Mesendoderm (in vitro differentiated cells): Measurements from ENCODE around the gene TCP11L1.

ENCODE experiments used
- DNase-seq: peaks from one replicate; pipeline ENCODE4 v3.0.0; 2013
- H2AK5ac ChIP-seq: 2 replicates; pipeline ENCODE4 v1.6.1; 2013; ENCODE audit warnings: low read length, inconsistent platforms
- H2BK120ac ChIP-seq: 2 replicates; pipeline ENCODE4 v1.6.1; 2013; ENCODE audit warnings: low read depth, mild to moderate bottlenecking, low read length, moderate library complexity, mixed read lengths
- H2BK15ac ChIP-seq: replicated peaks from 2 replicates; pipeline ENCODE4 v1.6.1; 2013; ENCODE audit warnings: low read depth, mild to moderate bottlenecking, moderate library complexity
- H2BK5ac ChIP-seq: 2 replicates; pipeline ENCODE4 v1.6.1; 2013; ENCODE audit warnings: low read length, inconsistent platforms
- H3K18ac ChIP-seq: 2 replicates; pipeline ENCODE4 v1.6.1; 2013; ENCODE audit warnings: mild to moderate bottlenecking, low read length, mixed read lengths
- H3K23ac ChIP-seq: one replicate; pipeline ENCODE4 v1.6.1; 2013; ENCODE audit warnings: low read length
- H3K27ac ChIP-seq: 2 replicates; pipeline ENCODE4 v1.5.1; 2013; ENCODE audit warnings: low read depth, mild to moderate bottlenecking, inconsistent platforms, low read length, moderate library complexity
- H3K27me3 ChIP-seq: 2 replicates; pipeline ENCODE4 v1.6.1; 2013; ENCODE audit warnings: low read length, control low read depth, mild to moderate bottlenecking, inconsistent platforms; ENCODE audit not compliant: insufficient read depth, poor library complexity
- H3K36me3 ChIP-seq: 2 replicates; pipeline ENCODE4 v1.6.1; 2013; ENCODE audit warnings: low read length, inconsistent platforms; ENCODE audit not compliant: control insufficient read depth, insufficient read depth
- H3K4ac ChIP-seq: one replicate; pipeline ENCODE4 v1.6.1; 2013; ENCODE audit warnings: low read depth, mild to moderate bottlenecking, low read length, moderate library complexity
- H3K4me1 ChIP-seq: 2 replicates; pipeline ENCODE4 v1.6.1; 2013; ENCODE audit warnings: low read depth, low read length, inconsistent platforms; ENCODE audit not compliant: control insufficient read depth
- H3K4me2 ChIP-seq: 2 replicates; pipeline ENCODE4 v1.6.1; 2013; ENCODE audit warnings: low read length
- H3K4me3 ChIP-seq: 2 replicates; pipeline ENCODE4 v1.5.1; 2013; ENCODE audit warnings: mild to moderate bottlenecking, low read length
- H3K56ac ChIP-seq: one replicate; pipeline ENCODE4 v1.6.1; 2013; ENCODE audit warnings: low read length
- H3K79me1 ChIP-seq: 2 replicates; pipeline ENCODE4 v1.6.1; 2013; ENCODE audit warnings: low read length, inconsistent platforms
- H3K79me2 ChIP-seq: 2 replicates; pipeline ENCODE4 v1.6.1; 2013; ENCODE audit warnings: mild to moderate bottlenecking, low read length; ENCODE audit not compliant: control insufficient read depth, insufficient read depth
- H3K9ac ChIP-seq: 2 replicates; pipeline ENCODE4 v1.6.1; 2013; ENCODE audit warnings: low read length, inconsistent platforms
- H4K5ac ChIP-seq: one replicate; pipeline ENCODE4 v1.6.1; 2013; ENCODE audit warnings: low read length
- H4K8ac ChIP-seq: one replicate; pipeline ENCODE4 v1.6.1; 2013; ENCODE audit warnings: low read depth, mild to moderate bottlenecking, control low read depth, low read length, moderate library complexity
- WGBS: extraction: QIAGEN DNeasy Blood & Tissue Kit; methylation state at CpG from one replicate; pipeline ENCODE4 v1.1.7; 2013; ENCODE audit warnings: low lambda C conversion rate, missing lambda C conversion rate; ENCODE audit not compliant: insufficient coverage; ENCODE audit errors: extremely low coverage; 5-methylcytosine and 5-hydroxymethylcytosine counted together

TCP11L1 gene

GRCh38 chr11:33015621-33016551 is 23.5 kb upstream of the TCP11L1 start, which contains the start of gene DEPDC7:
Gene DEPDC7, plus strand, starts transcription at chr11:33015878. Its CDS starts 78 bp downstream, at chr11:33015956.
- Histone ChIP-seq H3K79me2 (no peaks in the 10 kb centered on the region), H3K18ac (peak within 1 kb of the TSS; percentile 31), H3K4me2 (peak within 1 kb of the TSS; percentile 86), H3K56ac (peak within 1 kb of the TSS; percentile 85), H4K5ac (no peak within 1 kb of the TSS), H4K8ac (no peak within 1 kb of the TSS), H3K9ac (peak within 1 kb of the TSS; percentile 70), H2AK5ac (no peak within 1 kb of the TSS), H2BK15ac (no peak within 1 kb of the TSS), H2BK5ac (no peak within 1 kb of the TSS), H3K36me3 (no peaks in the 10 kb centered on the region), H3K27me3 (no peaks in the 10 kb centered on the region), H3K27ac (no peak within 1 kb of the TSS), H3K23ac (no peak within 1 kb of the TSS), H3K4me1 (no peaks in the 10 kb centered on the region), H3K79me1 (no peaks in the 10 kb centered on the region), H2BK120ac (no peak within 1 kb of the TSS), H3K4ac (no peak within 1 kb of the TSS), H3K4me3 (peak within 1 kb of the TSS; percentile 7)
- WGBS: no CpG with 5 or more reads among the region's 89 CpGs
- DNase-seq: peak; percentile 95

- no peak overlapping the region for H2BK15ac ChIP-seq
- H3K56ac ChIP-seq: no peak overlapping the region
- DNase-seq: no peak
- H3K23ac ChIP-seq: no peak overlapping the region
- H2BK5ac ChIP-seq: no peak overlapping the region
- no peak overlapping the region for H2BK120ac ChIP-seq
- peak overlapping the region; percentile 70 for H3K9ac ChIP-seq
- no CpG with 5 or more reads among the region's 4 CpGs for WGBS
- H3K4ac ChIP-seq: no peak overlapping the region
- H3K79me2 ChIP-seq: no peaks in the 10 kb centered on the region
- no peaks in the 10 kb centered on the region for H3K79me1 ChIP-seq
- H3K4me1 ChIP-seq: no peaks in the 10 kb centered on the region
- H3K4me3 ChIP-seq: no peak overlapping the region
- no peak overlapping the region for H3K4me2 ChIP-seq
- H3K27ac ChIP-seq: no peak overlapping the region
- H2AK5ac ChIP-seq: no peak overlapping the region
- no peak overlapping the region for H4K8ac ChIP-seq
- no peak overlapping the region for H4K5ac ChIP-seq
- H3K36me3 ChIP-seq: no peaks in the 10 kb centered on the region
- no peak overlapping the region for H3K18ac ChIP-seq
- H3K27me3 ChIP-seq: peaks cover 2% of the 10 kb centered on the region
These were observed 22.7 kb upstream of the TCP11L1 start for GRCh38 chr11:33016654-33017053.

- Histone ChIP-seq H3K36me3 (no peaks in the 10 kb centered on the region), H3K4me3 (no peak overlapping the region), H2BK120ac (no peak overlapping the region), H3K4ac (no peak overlapping the region), H3K18ac (no peak overlapping the region), H4K5ac (no peak overlapping the region), H3K23ac (no peak overlapping the region), H3K27me3 (peaks cover 2% of the 10 kb centered on the region), H3K79me2 (no peaks in the 10 kb centered on the region), H2AK5ac (no peak overlapping the region), H3K4me1 (no peaks in the 10 kb centered on the region), H3K56ac (no peak overlapping the region), H2BK15ac (no peak overlapping the region), H2BK5ac (no peak overlapping the region), H3K79me1 (no peaks in the 10 kb centered on the region), H3K4me2 (no peak overlapping the region), H3K9ac (peak overlapping the region; percentile 14), H3K27ac (no peak overlapping the region), H4K8ac (no peak overlapping the region)
- whole genome bisulfite sequencing: no CpG with 5 or more reads among the region's 9 CpGs
- no peak for DNase-seq
These were observed 21.9 kb upstream of the TCP11L1 start for GRCh38 chr11:33017478-33017877.

- Histone ChIP-seq H3K4me3 (no peak overlapping the region), H3K4me1 (no peaks in the 10 kb centered on the region)
- WGBS: no CpG with 5 or more reads among the region's 3 CpGs
These were observed 21.4 kb upstream of the TCP11L1 start for GRCh38 chr11:33017965-33018364.

GRCh38 chr11:33018840-33019239 is 20.5 kb upstream of the TCP11L1 start:
- H3K4me3 ChIP-seq: no peak overlapping the region
- H3K27me3 ChIP-seq: peaks cover 2% of the 10 kb centered on the region
- H3K18ac ChIP-seq: no peak overlapping the region
- no peaks in the 10 kb centered on the region for H3K4me1 ChIP-seq
- no peak for DNase-seq
- no peak overlapping the region for H4K8ac ChIP-seq
- no peak overlapping the region for H2AK5ac ChIP-seq
- no peak overlapping the region for H3K27ac ChIP-seq
- H2BK120ac ChIP-seq: no peak overlapping the region
- H3K79me2 ChIP-seq: no peaks in the 10 kb centered on the region
- no peak overlapping the region for H3K23ac ChIP-seq
- H3K36me3 ChIP-seq: no peaks in the 10 kb centered on the region
- H4K5ac ChIP-seq: no peak overlapping the region
- no CpG with 5 or more reads among the region's 6 CpGs for WGBS
- no peak overlapping the region for H3K4ac ChIP-seq
- H2BK5ac ChIP-seq: no peak overlapping the region
- no peak overlapping the region for H3K4me2 ChIP-seq
- H3K79me1 ChIP-seq: no peaks in the 10 kb centered on the region
- H2BK15ac ChIP-seq: no peak overlapping the region
- H3K56ac ChIP-seq: no peak overlapping the region
- H3K9ac ChIP-seq: no peak overlapping the region

More at GRCh38 chr11:33017965-33018364, 21.4 kb upstream of the TCP11L1 start:
- no peak overlapping the region for H2BK5ac ChIP-seq
- peaks cover 2% of the 10 kb centered on the region for H3K27me3 ChIP-seq
- no peak overlapping the region for H2AK5ac ChIP-seq
- H2BK15ac ChIP-seq: no peak overlapping the region
- H3K79me2 ChIP-seq: no peaks in the 10 kb centered on the region
- no peak overlapping the region for H4K5ac ChIP-seq
- no peak overlapping the region for H3K56ac ChIP-seq
- no peak overlapping the region for H3K4me2 ChIP-seq
- H3K27ac ChIP-seq: no peak overlapping the region
- no peaks in the 10 kb centered on the region for H3K36me3 ChIP-seq
- no peak overlapping the region for H3K23ac ChIP-seq
- no peak for DNase-seq
- no peak overlapping the region for H3K18ac ChIP-seq
- no peak overlapping the region for H4K8ac ChIP-seq
- no peak overlapping the region for H2BK120ac ChIP-seq
- H3K79me1 ChIP-seq: no peaks in the 10 kb centered on the region
- no peak overlapping the region for H3K9ac ChIP-seq
- H3K4ac ChIP-seq: no peak overlapping the region
